ENCODE measurements around the gene XYLT2. TPM values are rescaled to one million over a fixed set of nuclear protein-coding genes. Genes with fewer than 3 reads are reported as not detected.
"Not testable (repeated sequence)": the region's sequence is repeated elsewhere in the genome, so short reads cannot be mapped to it uniquely, and the experiment has no call there.

XYLT2 gene
- total RNA-seq, result 63.0 and 63.9 TPM in 2 replicates

DNA sequence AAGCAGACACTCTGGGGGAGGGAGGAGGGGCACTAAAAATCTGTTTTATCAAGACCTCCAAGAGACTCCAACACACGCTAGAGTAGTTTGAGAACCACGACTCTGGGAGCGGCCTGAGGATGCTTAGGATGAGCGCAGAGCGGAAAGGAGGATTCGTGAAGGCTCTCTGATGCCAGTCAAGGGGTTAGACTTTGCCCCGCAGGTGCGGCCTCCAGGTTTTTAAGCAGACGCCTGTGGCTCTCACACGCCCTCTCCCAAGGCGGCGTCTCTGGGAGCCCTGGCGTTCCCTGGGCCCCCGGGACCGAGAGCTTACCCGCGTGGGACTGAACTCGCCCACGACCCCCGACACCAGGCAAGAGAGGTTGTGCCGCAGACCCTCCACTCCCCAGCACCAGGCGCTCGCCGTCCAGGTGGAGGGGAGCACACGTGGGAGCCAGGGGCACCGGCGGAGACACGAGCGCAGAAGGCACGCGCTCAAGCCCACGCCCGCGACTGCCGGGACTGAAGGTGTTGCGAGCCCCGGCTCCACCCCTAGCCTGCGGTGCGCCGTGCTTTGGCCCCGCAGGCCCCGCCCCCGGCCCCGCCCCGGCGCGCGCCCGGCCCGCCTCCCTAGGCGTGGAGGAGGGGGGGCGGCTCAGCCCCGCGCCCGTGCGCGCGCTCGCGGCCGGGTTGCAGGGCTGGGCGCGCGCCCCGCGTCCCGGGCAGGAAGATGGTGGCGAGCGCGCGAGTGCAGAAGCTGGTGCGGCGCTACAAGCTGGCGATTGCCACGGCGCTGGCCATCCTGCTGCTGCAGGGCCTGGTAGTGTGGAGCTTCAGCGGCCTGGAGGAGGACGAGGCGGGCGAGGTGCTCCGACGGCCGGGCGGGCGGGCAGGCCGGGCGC is at the start of gene XYLT2:
Gene XYLT2, plus strand, starts transcription at position 695 of the 881 bp plus-strand sequence. Its CDS starts 15 bp downstream, at position 710.
- peaks cover 39% of the 10 kb centered on the region for H3K4me1 Mint-ChIP-seq (ENCODE audit: low read depth)
- no peaks in the 10 kb centered on the region for H3K36me3 Mint-ChIP-seq (ENCODE audit: low read depth)
- DNase-seq (ENCODE audit: low spot score), result peak; percentile 87
- peaks cover 4% of the 10 kb centered on the region for H3K27me3 Mint-ChIP-seq (ENCODE audit: insufficient read depth)
- peak within 1 kb of the TSS; percentile 94 for H3K4me3 Mint-ChIP-seq
- H3K9me3 Mint-ChIP-seq, result no peaks in the 10 kb centered on the region
- H3K27ac Mint-ChIP-seq, result peak within 1 kb of the TSS; percentile 95
- intact Hi-C loops (cut with micrococcal nuclease), result loop anchor here (1.0 to 2.0 kb wide), 4 partner anchors 27 to 145 kb away; partner anchors contain the start of gene LRRC59

DNA sequence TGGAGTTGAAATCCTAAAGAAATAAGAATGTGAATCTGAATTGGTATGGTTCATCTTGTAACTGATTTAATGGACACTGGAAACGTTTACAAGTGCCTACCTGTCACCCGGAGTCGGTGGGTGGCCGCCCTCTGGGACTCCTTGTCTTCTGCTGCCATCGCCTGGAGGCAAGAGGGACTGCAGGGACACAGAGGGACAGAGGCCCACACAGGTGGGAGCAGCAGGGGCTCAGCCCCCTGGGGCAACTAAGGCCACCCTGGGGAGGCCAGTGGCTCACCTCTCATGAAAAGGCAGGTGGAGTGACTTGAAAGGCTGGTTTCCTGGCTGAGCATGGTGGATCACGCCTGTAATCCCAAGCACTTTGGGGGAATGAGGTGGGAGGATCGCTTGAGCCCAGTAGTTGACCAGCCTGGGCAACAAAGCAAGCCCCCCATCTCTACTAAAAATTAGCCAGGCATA is 48.5 kb upstream of the XYLT2 start:
- no peak overlapping the region for H3K4me3 Mint-ChIP-seq
- H3K27ac Mint-ChIP-seq, result no peak overlapping the region
- DNase-seq (ENCODE audit: low spot score), result peak; percentile 69
- H3K9me3 Mint-ChIP-seq, result no peaks in the 10 kb centered on the region
- intact Hi-C loops (cut with micrococcal nuclease), result loop anchor here (1.0 to 2.0 kb wide), 6 partner anchors 27 to 271 kb away; no protein-coding TSS in a partner anchor
- H3K4me1 Mint-ChIP-seq (ENCODE audit: low read depth), result peaks cover 8% of the 10 kb centered on the region
- H3K27me3 Mint-ChIP-seq (ENCODE audit: insufficient read depth), result peaks cover 3% of the 10 kb centered on the region
- no peaks in the 10 kb centered on the region for H3K36me3 Mint-ChIP-seq (ENCODE audit: low read depth)

DNA sequence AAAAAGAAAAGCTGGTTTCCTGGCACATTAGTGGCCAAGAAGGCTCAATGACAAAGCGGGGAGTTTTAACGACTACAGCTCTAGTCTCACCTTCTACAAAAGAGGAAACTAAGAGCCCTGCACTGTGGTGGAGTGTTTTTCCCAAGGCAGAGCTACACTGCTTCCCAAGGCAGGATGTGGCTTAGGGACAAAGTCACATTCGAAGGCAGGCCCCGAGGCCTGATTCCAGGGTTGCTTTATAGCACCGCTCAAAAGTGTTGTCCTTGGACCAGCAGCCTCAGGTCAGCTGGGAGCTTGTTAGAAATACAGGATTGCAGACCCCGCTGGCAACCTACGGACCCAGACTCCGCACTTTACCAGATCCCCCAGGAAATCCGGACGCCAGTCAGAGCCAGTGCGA is 47.9 kb upstream of the XYLT2 start:
- Mint-ChIP-seq H3K36me3 (ENCODE audit: low read depth) (no peaks in the 10 kb centered on the region), H3K4me1 (ENCODE audit: low read depth) (peaks cover 8% of the 10 kb centered on the region), H3K4me3 (no peak overlapping the region), H3K9me3 (no peaks in the 10 kb centered on the region), H3K27ac (no peak overlapping the region), H3K27me3 (ENCODE audit: insufficient read depth) (peaks cover 3% of the 10 kb centered on the region)
- no peak for DNase-seq (ENCODE audit: low spot score)
- intact Hi-C loops (cut with micrococcal nuclease), result no loop called here

DNA sequence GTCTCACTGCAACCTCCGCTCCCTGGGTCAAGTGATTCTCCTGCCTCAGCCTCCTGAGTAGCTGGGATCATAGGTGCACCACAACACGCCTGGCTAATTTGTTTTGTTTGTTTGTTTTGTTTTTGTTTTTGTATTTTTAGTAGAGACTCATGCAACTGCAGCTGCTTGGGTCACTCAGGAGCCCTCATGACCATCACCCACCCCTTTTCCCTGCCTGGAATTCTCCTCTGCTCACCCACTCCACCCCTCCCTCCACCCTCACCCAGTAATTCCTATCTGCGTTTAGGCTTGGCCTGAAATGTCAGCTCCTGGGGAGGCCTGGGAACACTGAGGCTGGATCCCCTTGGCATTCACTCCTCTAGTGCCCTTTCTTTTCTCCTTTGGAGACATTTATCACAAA is 46.1 kb upstream of the XYLT2 start:
- DNase-seq (ENCODE audit: low spot score), result no peak
- Mint-ChIP-seq H3K36me3 (ENCODE audit: low read depth) (no peaks in the 10 kb centered on the region), H3K27ac (no peak overlapping the region), H3K4me1 (ENCODE audit: low read depth) (peaks cover 13% of the 10 kb centered on the region), H3K4me3 (no peak overlapping the region), H3K9me3 (no peaks in the 10 kb centered on the region), H3K27me3 (ENCODE audit: insufficient read depth) (peaks cover 3% of the 10 kb centered on the region)
- intact Hi-C loops (cut with micrococcal nuclease), result no loop called here

DNA sequence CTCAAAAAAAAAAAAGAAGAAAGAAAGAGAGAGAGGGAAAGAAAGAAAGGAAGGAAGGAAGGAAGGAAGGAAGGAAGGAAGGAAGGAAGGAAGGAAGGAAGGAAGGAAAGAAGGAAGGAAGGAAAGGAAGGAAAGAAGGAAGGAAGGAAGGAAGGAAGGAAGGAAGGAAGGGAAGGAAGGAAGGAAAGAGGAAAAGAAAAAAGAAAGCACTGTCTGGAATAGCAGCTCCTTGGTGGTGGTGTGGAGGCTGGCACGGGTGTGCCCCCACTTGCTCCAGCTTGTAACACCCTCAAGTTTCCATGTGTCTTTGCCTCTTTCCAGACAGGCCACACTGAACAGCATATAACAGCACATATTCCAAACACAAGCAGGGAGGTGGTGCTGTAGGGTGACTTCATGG is 45.1 kb upstream of the XYLT2 start:
- H3K36me3 Mint-ChIP-seq (ENCODE audit: low read depth); H3K27me3 Mint-ChIP-seq (ENCODE audit: insufficient read depth); H3K4me3 Mint-ChIP-seq; intact Hi-C loops (cut with micrococcal nuclease); H3K9me3 Mint-ChIP-seq; H3K27ac Mint-ChIP-seq; DNase-seq (ENCODE audit: low spot score): not testable (repeated sequence)
- H3K4me1 Mint-ChIP-seq (ENCODE audit: low read depth), result peaks cover 20% of the 10 kb centered on the region

DNA sequence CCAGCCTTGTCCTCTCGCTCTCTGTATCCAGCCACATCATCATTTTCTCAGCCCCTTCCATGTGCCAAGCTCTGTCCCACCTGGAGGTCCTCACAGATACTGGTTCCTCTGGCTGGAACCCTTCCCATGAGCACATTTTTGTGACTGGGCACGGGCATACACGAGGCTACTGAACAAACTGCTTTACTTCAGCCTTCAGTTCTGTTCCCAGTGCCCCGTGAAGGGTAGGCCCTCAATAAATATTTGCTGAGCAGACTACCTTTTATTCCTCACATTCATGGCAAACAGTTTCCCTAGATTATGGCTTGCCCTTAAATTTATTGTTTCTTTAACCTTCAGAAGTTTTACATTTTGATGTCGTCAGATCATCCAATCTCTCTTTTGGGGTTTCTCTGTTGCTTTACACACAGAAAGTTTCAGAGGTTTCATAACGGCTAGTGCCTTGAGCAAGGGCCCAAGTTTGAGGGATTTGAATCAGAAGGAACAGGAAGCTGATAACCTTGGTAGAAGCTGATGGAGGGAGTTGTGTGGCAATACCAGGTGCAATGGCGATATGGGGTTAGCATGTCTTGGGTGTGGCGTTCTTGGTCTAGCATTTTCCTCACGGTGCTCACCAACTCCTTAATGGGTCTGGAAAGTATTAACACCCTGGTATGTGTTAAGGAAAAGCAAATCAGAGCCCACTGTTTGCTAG is 43.9 kb upstream of the XYLT2 start:
- intact Hi-C loops (cut with micrococcal nuclease), result no loop called here
- Mint-ChIP-seq H3K4me3 (no peak overlapping the region), H3K27ac (peak overlapping the region; percentile 6), H3K27me3 (ENCODE audit: insufficient read depth) (peaks cover 4% of the 10 kb centered on the region), H3K9me3 (no peaks in the 10 kb centered on the region), H3K36me3 (ENCODE audit: low read depth) (no peaks in the 10 kb centered on the region), H3K4me1 (ENCODE audit: low read depth) (peaks cover 27% of the 10 kb centered on the region)
- no peak for DNase-seq (ENCODE audit: low spot score)

DNA sequence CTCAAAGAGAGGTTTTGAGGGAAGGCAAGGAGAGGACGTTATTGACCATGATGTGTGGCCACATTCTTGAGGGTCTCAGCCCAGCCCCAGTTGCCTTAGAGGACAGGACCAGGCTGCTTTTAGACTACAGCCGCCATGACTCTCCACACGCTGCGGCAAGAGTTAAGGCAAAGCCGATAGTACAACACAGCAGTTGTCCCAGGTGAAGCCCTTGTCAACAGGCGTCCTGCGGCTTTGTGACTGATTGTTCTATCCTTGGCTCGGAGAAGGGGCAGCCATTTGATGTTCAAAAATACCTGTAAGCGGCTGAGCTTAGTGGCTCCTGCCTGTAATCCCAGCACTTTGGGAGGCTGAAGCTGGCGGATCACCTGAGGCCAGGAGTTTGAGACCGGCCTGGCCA is 42.9 kb upstream of the XYLT2 start:
- Mint-ChIP-seq H3K9me3 (no peaks in the 10 kb centered on the region), H3K4me3 (no peak overlapping the region), H3K36me3 (ENCODE audit: low read depth) (no peaks in the 10 kb centered on the region), H3K27ac (no peak overlapping the region), H3K4me1 (ENCODE audit: low read depth) (peaks cover 27% of the 10 kb centered on the region), H3K27me3 (ENCODE audit: insufficient read depth) (peaks cover 1% of the 10 kb centered on the region)
- DNase-seq (ENCODE audit: low spot score), result no peak
- intact Hi-C loops (cut with micrococcal nuclease), result no loop called here

DNA sequence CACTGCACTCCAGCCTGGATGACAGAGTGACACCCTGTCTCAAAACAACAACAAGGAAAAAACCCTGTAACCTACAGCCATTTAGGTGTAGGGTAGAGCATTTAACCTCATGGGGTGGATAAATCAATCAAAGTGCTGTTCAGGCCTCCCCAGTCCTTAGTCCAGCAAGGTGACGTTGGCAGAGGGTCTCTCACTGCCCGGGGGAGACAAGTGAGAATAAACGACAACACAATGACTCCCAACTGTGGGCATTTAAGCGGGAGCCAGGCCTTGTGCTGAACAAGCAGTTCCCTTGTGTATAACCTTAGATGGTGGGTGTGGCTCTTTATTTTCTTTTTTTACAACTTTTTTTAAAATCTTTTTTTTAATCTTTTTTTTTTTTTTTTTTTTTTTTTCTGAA is 42.3 kb upstream of the XYLT2 start:
- H3K9me3 Mint-ChIP-seq, result no peaks in the 10 kb centered on the region
- no peak for DNase-seq (ENCODE audit: low spot score)
- H3K4me3 Mint-ChIP-seq, result no peak overlapping the region
- H3K27me3 Mint-ChIP-seq (ENCODE audit: insufficient read depth), result peaks cover 1% of the 10 kb centered on the region
- peaks cover 27% of the 10 kb centered on the region for H3K4me1 Mint-ChIP-seq (ENCODE audit: low read depth)
- no peak overlapping the region for H3K27ac Mint-ChIP-seq
- no peaks in the 10 kb centered on the region for H3K36me3 Mint-ChIP-seq (ENCODE audit: low read depth)
- intact Hi-C loops (cut with micrococcal nuclease), result no loop called here

DNA sequence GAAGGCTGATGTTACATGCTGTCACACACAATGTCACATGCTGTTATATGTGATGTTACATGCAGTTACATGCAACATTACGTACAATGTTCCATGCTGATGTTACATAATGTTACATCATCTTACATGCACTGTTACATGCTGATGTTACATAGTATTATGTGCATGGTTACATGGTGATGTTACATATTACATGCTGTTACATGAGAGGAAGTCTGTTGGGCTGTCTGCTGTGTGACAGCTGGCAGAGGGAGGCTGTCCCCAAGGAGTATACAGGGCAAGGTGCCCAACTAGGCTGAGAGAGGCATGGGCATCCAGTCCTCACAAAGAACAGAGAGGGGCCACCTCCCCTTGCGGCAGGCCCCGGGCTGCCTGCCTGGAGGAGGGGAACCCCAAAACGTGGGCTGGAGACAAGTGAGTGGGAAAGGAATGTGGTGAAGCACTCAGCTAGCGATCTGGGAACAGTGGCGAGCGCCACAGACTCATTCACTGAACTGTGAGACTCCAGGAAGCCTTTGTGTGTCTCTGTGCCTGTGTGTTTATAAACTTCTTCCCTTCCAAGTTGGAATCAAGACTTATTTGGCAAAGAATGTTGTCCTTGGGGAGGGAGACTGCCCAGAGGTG is 41.0 kb upstream of the XYLT2 start:
- Mint-ChIP-seq H3K4me1 (ENCODE audit: low read depth) (peaks cover 32% of the 10 kb centered on the region), H3K4me3 (no peak overlapping the region), H3K9me3 (no peaks in the 10 kb centered on the region), H3K27me3 (ENCODE audit: insufficient read depth) (peaks cover 1% of the 10 kb centered on the region), H3K36me3 (ENCODE audit: low read depth) (no peaks in the 10 kb centered on the region), H3K27ac (no peak overlapping the region)
- intact Hi-C loops (cut with micrococcal nuclease), result no loop called here
- DNase-seq (ENCODE audit: low spot score), result no peak

DNA sequence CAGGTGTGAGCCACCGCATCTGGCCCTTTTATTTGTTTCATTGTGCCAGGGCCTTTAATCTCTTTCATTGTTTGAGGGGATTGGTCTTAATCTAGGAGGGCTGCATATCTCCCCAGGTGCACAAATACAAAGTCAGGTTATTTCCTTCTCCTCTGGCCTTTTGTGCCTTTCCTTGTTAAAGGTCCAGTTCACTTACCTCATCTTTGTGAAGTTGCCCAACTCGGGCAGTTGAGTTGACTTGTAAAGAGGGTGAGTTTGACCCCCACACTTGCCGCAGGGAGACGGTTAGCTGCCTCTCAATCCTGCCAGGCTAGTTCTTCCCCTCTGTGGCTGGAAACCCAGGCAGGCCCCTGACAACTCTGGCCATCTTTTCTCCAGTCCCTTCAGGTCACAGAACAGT is 38.3 kb upstream of the XYLT2 start:
- H3K4me3 Mint-ChIP-seq, result no peak overlapping the region

DNA sequence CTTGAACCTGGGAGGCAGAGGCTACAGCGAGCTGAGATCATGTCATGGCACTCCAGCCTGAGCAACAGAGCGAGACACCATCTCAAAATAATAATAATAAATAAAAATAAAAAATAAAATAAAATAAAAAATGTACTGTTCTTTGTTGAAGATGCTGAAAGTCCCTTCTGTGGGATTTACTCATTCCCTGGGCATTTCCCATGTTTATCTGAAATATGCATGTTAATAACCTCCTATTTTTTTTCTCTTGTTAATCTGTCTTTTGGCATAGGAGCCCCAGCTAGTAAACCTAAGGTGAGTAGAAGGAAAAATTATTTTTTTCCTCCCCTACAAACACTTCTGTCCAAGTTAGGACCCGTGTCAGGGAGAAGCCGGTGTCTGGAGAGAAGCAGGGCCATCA is 37.3 kb upstream of the XYLT2 start:
- Mint-ChIP-seq H3K9me3 (no peaks in the 10 kb centered on the region), H3K27ac (peak overlapping the region; percentile 79), H3K36me3 (ENCODE audit: low read depth) (no peaks in the 10 kb centered on the region), H3K4me1 (ENCODE audit: low read depth) (peaks cover 43% of the 10 kb centered on the region), H3K27me3 (ENCODE audit: insufficient read depth) (peaks cover 4% of the 10 kb centered on the region), H3K4me3 (no peak overlapping the region)
- no peak for DNase-seq (ENCODE audit: low spot score)
- intact Hi-C loops (cut with micrococcal nuclease), result loop anchor here (1.0 to 2.0 kb wide), 2 partner anchors 19 to 36 kb away; no protein-coding TSS in a partner anchor

More for the DNA sequence above, 38.3 kb upstream of the XYLT2 start:
- H3K27ac Mint-ChIP-seq, result peak overlapping the region; percentile 47
- H3K36me3 Mint-ChIP-seq (ENCODE audit: low read depth), result no peaks in the 10 kb centered on the region
- intact Hi-C loops (cut with micrococcal nuclease), result loop anchor here (2.0 kb wide), 1 partner anchor 37 kb away; no protein-coding TSS in a partner anchor
- peaks cover 42% of the 10 kb centered on the region for H3K4me1 Mint-ChIP-seq (ENCODE audit: low read depth)
- no peaks in the 10 kb centered on the region for H3K9me3 Mint-ChIP-seq
- DNase-seq (ENCODE audit: low spot score), result no peak
- H3K27me3 Mint-ChIP-seq (ENCODE audit: insufficient read depth), result peaks cover 1% of the 10 kb centered on the region

DNA sequence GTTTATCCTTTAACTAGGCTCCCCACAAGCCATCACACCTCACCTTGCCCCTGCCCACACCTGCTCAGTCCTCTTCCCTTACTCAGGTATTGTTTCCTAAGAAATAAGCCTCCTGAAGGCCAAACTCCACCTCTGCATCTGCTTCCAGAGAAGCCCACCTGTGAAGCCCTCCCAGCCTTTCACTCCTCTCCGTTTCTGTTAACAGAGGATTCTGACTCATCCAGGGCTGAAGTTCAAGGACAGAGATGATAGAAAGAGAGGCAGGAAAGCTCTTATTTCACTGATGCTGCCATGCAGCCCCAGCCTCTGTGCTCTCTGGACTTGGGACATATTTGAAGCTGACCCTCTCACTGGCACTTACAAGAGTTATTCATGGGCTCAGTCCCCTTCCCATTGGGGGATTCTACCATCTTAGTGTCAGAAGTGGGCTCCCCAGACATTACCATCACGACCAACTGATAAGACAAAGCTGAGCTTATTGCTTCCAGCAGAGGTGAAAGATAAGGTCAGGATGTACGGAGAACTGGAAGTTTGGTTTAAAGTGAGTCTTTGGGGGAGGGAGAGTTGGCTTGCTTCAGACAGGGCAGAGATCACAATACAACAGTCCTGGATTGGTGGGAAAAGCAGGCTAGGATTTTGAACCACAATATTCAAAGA is 35.3 kb upstream of the XYLT2 start:
- no peak for DNase-seq (ENCODE audit: low spot score)
- H3K27me3 Mint-ChIP-seq (ENCODE audit: insufficient read depth), result peaks cover 4% of the 10 kb centered on the region
- H3K4me1 Mint-ChIP-seq (ENCODE audit: low read depth), result peaks cover 35% of the 10 kb centered on the region
- H3K4me3 Mint-ChIP-seq, result peak overlapping the region; percentile 24
- H3K36me3 Mint-ChIP-seq (ENCODE audit: low read depth), result no peaks in the 10 kb centered on the region
- no peaks in the 10 kb centered on the region for H3K9me3 Mint-ChIP-seq
- intact Hi-C loops (cut with micrococcal nuclease), result no loop called here
- H3K27ac Mint-ChIP-seq, result peak overlapping the region; percentile 90
